Measurements from ENCODE around the gene ADM2. TPM values are rescaled to one million over a fixed set of nuclear protein-coding genes. Genes with fewer than 3 reads are reported as not detected.
"Not testable (repeated sequence)": the region's sequence is repeated elsewhere in the genome, so short reads cannot be mapped to it uniquely, and the experiment has no call there.

The ADM2 gene
- total RNA-seq, 1 experiment from 2014 or later: 0.79 TPM

DNA sequence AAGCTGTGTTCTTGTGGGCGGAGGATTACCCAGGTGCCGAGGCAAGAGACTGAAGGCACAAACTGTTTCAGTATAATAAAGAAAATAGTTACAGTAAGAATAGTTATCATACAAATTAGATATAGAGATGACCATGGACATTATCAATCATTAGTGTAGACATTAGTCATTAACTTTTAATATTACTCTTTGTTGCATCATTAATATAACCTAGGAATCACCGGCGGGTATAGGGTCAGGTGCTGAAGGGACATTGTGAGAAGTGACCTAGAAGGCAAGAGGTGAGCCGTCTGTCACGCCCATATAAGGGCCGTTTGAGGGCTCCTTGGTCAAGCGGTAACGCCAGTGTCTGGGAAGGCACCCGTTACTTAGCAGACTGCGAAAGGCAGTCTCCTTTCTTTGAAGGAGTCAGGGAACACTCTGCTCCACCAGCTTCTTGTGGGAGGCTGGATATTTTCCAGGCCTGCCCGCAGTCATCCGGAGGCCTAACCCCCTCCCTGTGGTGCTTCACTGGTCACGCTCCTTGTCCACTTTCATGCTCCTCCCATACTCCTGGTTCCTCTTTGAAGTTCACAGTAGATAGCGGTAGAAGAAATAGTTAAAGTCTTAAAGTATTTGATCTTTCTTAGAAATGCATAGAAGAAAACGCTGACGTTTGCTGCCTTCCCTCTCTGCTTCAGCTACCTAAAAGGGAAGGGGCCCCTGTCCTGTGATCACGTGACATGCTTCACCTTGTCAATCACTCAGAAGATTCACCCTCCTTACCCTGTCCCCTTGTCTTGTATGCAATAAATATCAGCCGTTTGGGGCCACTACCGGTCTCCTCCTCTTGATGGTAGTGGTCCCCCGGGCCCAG is 52.7 kb downstream of the ADM2 start:
- not testable (repeated sequence) for DNase-seq (ENCODE audit: low read depth)

DNA sequence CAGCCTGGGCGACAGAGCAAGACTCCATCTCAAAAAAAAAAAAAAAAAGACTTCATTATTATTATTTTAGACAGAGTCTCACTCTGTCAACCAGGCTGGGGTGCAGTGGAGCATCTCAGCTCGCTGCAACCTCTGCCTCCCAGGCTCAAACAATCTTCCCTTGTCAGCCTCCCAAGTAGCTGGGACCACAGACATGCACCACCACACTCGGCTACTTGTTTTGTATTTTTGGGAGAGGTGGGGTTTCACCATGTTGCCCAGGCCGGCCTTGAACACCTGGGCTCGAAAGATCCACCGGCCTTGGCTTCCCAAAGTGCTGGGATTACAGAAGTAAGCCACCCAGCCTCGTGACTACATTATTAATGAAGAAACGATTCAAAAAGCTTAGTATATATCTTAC is 53.8 kb downstream of the ADM2 start:
- DNase-seq (ENCODE audit: low read depth): no peak

Other genes starting within 250 kb of the ADM2 start
- 13.1 and 14.2 TPM in 2 replicates for gene TUBGCP6, start 236.5 kb upstream of the ADM2 start, total RNA-seq (2014; rRNA removed; shearing (Covaris generic))
- gene HDAC10, start 230.3 kb upstream of the ADM2 start, total RNA-seq (2014; rRNA removed; shearing (Covaris generic)): 13.6 and 14.5 TPM in 2 replicates
- gene MAPK12, start 219.9 kb upstream of the ADM2 start, total RNA-seq (2014; rRNA removed; shearing (Covaris generic)): 50.1 and 50.6 TPM in 2 replicates
- 12.6 and 18.0 TPM in 2 replicates for gene MAPK11, start 211.2 kb upstream of the ADM2 start, total RNA-seq (2014; rRNA removed; shearing (Covaris generic))
- gene PLXNB2, start 173.9 kb upstream of the ADM2 start, total RNA-seq (2014; rRNA removed; shearing (Covaris generic)): 73.4 and 84.1 TPM in 2 replicates
- 0.13 and 0.31 TPM in 2 replicates for gene DENND6B, start 154.5 kb upstream of the ADM2 start, total RNA-seq (2014; rRNA removed; shearing (Covaris generic))
- gene PPP6R2, start 138.2 kb upstream of the ADM2 start, total RNA-seq (2014; rRNA removed; shearing (Covaris generic)): 40.0 and 44.6 TPM in 2 replicates
- gene SBF1, start 6.5 kb upstream of the ADM2 start, total RNA-seq (2014; rRNA removed; shearing (Covaris generic)): 65.2 and 76.2 TPM in 2 replicates
- gene MIOX, start 5.3 kb downstream of the ADM2 start, total RNA-seq (2014; rRNA removed; shearing (Covaris generic)): 0.13 TPM in 1 of 2 replicates, not detected in the other
- gene LMF2, start 26.2 kb downstream of the ADM2 start, total RNA-seq (2014; rRNA removed; shearing (Covaris generic)): 36.7 and 54.3 TPM in 2 replicates
- gene NCAPH2, start 26.7 kb downstream of the ADM2 start, total RNA-seq (2014; rRNA removed; shearing (Covaris generic)): 65.3 and 73.2 TPM in 2 replicates
- 6.4 and 7.7 TPM in 2 replicates for gene SCO2, start 44.1 kb downstream of the ADM2 start, total RNA-seq (2014; rRNA removed; shearing (Covaris generic))
- gene TYMP, start 48.5 kb downstream of the ADM2 start, total RNA-seq (2014; rRNA removed; shearing (Covaris generic)): 2.0 and 2.1 TPM in 2 replicates
- not detected in 2 replicates for gene KLHDC7B, start 64.4 kb downstream of the ADM2 start, total RNA-seq (2014; rRNA removed; shearing (Covaris generic))
- not detected in 2 replicates for gene SYCE3, start 81.4 kb downstream of the ADM2 start, total RNA-seq (2014; rRNA removed; shearing (Covaris generic))
- 12.5 and 13.4 TPM in 2 replicates for gene CPT1B, start 96.9 kb downstream of the ADM2 start, total RNA-seq (2014; rRNA removed; shearing (Covaris generic))
- gene CHKB, start 101.3 kb downstream of the ADM2 start, total RNA-seq (2014; rRNA removed; shearing (Covaris generic)): 17.8 and 22.3 TPM in 2 replicates
- gene MAPK8IP2, start 119.2 kb downstream of the ADM2 start, total RNA-seq (2014; rRNA removed; shearing (Covaris generic)): 0.37 and 0.47 TPM in 2 replicates
- gene ARSA, start 146.6 kb downstream of the ADM2 start, total RNA-seq (2014; rRNA removed; shearing (Covaris generic)): 11.0 and 11.3 TPM in 2 replicates
- 0.58 and 0.63 TPM in 2 replicates for gene SHANK3, start 191.3 kb downstream of the ADM2 start, total RNA-seq (2014; rRNA removed; shearing (Covaris generic))